Caco-2 (cell line): ENCODE data around the gene COLEC11. TPM values are rescaled to one million over a fixed set of nuclear protein-coding genes. Genes with fewer than 3 reads are reported as not detected.

Experiments used
- BruUV-seq: library from RNA; stranded (reverse); fragments of 400-500 nt; replicated peaks from 2 replicates; lab custom pipeline; 2021; lab: Mats Ljungman, UMichigan
- CTCF ChIA-PET: fragments of 300-600 bp; sonication (Branson Sonifier 250); formaldehyde crosslinking; loops from one replicate; lab custom pipeline; 2022; ENCODE audit warnings: antibody characterized with exemption; lab: Charles Lee
- POLR2A ChIA-PET: fragments of 300-600 bp; sonication (Branson Sonifier 250); formaldehyde crosslinking; loops from one replicate; lab custom pipeline; 2022; ENCODE audit warnings: antibody characterized with exemption; lab: Charles Lee
- DNase-seq, 2 experiments: peaks; one replicate each; pipeline versions ENCODE4 v3.0.0 to v3.0.0-alpha.2; 2020 to 2022
- H3K27me3 ChIP-seq: replicated peaks from 2 replicates; pipeline ENCODE4 v1.6.0; 2011; ENCODE audit warnings: low read length; ENCODE audit not compliant: control insufficient read depth, insufficient read depth
- H3K36me3 ChIP-seq: 2 replicates; pipeline ENCODE4 v1.5.1; 2011; ENCODE audit warnings: low read length; ENCODE audit not compliant: control insufficient read depth, insufficient read depth
- H3K4me1 ChIP-seq: fragments of 250-450 bp; sonication (Bioruptor Pico); 2 replicates; pipeline ENCODE4 v1.5.1; 2020; ENCODE audit warnings: mild to moderate bottlenecking
- H3K4me3 ChIP-seq: 2 replicates; pipeline ENCODE4 v1.5.1; 2011; ENCODE audit warnings: low read depth, mild to moderate bottlenecking, control low read depth, low read length
- H3K9me3 ChIP-seq: fragments of 250-450 bp; sonication (Bioruptor Pico); 2 replicates; pipeline ENCODE4 v1.5.1; 2020; ENCODE audit warnings: mild to moderate bottlenecking, moderate library complexity
- H3K27ac Mint-ChIP-seq: one replicate; pipeline ENCODE4 v1.8.0; 2022; ENCODE audit warnings: mixed read lengths; ENCODE audit not compliant: unreplicated experiment
- H3K27me3 Mint-ChIP-seq: one replicate; pipeline ENCODE4 v1.8.0; 2022; ENCODE audit warnings: mixed read lengths; ENCODE audit not compliant: insufficient read depth, unreplicated experiment
- H3K36me3 Mint-ChIP-seq: one replicate; pipeline ENCODE4 v1.8.0; 2022; ENCODE audit warnings: mild to moderate bottlenecking, mixed read lengths; ENCODE audit not compliant: insufficient read depth, unreplicated experiment
- H3K4me1 Mint-ChIP-seq: one replicate; pipeline ENCODE4 v1.8.0; 2022; ENCODE audit warnings: low read depth, mixed read lengths; ENCODE audit not compliant: unreplicated experiment
- H3K4me3 Mint-ChIP-seq: one replicate; pipeline ENCODE4 v1.8.0; 2022; ENCODE audit warnings: mild to moderate bottlenecking, moderate library complexity, mixed read lengths; ENCODE audit not compliant: unreplicated experiment
- H3K9me3 Mint-ChIP-seq: one replicate; pipeline ENCODE4 v1.8.0; 2022; ENCODE audit warnings: mixed read lengths; ENCODE audit not compliant: unreplicated experiment
- CTCF ChIP-seq, 2 experiments: fragments of 200-600 bp in 1 of 2; IDR thresholded peaks; 1 replicate in 1 of 2; 2 replicates in 1 of 2; pipeline versions ENCODE4 v1.5.1 to v1.8.0; 2011 to 2022; ENCODE audit warnings: antibody characterized with exemption in 1 of 2, control low read depth in 1 of 2, inconsistent platforms in 1 of 2, low read depth in 1 of 2, low read length in 1 of 2, mild to moderate bottlenecking in 1 of 2, moderate library complexity in 1 of 2; ENCODE audit not compliant: insufficient read depth in 1 of 2, severe bottlenecking in 1 of 2, unreplicated experiment in 1 of 2
- intact Hi-C: fragments of 100-400 bp; cut with micrococcal nuclease; formaldehyde crosslinking; loops from one replicate; pipeline ENCODE4 v1.10.0; 2022; ENCODE audit not compliant: unreplicated experiment
- total RNA-seq: library from RNA; stranded (reverse); gene quantifications from 2 replicates; pipeline ENCODE4 v1.2.3, GENCODE V29; 2022

The COLEC11 gene
- total RNA-seq, 1 experiment from 2014 or later, result not detected

DNA sequence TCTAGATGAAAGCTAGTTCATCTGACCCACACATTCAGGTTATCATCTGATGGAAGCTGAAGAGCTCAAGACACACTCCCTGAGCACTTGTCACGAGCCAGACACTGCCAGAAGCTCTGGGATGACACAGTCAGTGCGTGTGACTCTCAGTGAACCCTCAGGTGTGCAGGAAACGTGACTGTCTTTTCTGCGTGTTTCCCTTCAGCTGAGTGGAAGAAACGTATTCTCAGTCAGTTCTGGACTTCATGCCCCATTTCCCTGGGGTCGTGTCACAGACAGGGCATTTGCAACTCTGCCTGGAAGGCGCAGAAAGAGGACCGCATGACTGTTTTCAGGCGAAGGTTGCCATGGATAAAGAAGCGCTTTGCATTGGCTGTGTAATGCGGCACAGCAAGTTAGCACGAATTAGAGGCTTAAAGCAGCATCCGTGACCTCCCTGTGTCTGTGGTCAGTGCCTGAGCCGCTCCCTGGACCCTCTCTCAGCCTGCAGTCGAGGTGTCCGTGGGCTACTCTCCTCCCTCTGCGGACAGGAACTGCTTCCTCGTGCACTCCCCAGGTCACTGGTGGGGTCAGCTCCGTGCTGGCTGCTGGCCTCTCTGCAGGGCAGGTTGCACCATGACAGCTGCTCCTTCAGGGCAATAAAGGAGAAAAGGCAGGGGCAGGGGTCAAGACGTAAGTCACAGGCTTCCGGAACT is 59.8 kb downstream of the COLEC11 start:
- Mint-ChIP-seq H3K27ac (no peak overlapping the region), H3K4me3 (no peak overlapping the region), H3K9me3 (no peaks in the 10 kb centered on the region), H3K36me3 (no peaks in the 10 kb centered on the region), H3K27me3 (no peaks in the 10 kb centered on the region), H3K4me1 (no peaks in the 10 kb centered on the region)
- Histone ChIP-seq H3K9me3 (no peaks in the 10 kb centered on the region), H3K4me1 (peaks cover 7% of the 10 kb centered on the region; the same call in 1 of the 2 replicates), H3K4me3 (no peak overlapping the region), H3K36me3 (no peaks in the 10 kb centered on the region), H3K27me3 (no peaks in the 10 kb centered on the region)
- ChIA-PET CTCF (no interaction called here), POLR2A (no interaction called here)
- TF ChIP-seq CTCF (IDR thresholded peaks at IDR 0.05; ENCODE audit: insufficient read depth in 1 of 2, low read depth in 1 of 2, low read length in 1 of 2, severe bottlenecking in 1 of 2, unreplicated experiment in 1 of 2), result no peak
- no TSS peak for BruUV-seq
- intact Hi-C loops, result loop anchor here (5.0 kb wide), 1 partner anchor 187 kb away; no protein-coding TSS in a partner anchor
- no peak for DNase-seq

DNA sequence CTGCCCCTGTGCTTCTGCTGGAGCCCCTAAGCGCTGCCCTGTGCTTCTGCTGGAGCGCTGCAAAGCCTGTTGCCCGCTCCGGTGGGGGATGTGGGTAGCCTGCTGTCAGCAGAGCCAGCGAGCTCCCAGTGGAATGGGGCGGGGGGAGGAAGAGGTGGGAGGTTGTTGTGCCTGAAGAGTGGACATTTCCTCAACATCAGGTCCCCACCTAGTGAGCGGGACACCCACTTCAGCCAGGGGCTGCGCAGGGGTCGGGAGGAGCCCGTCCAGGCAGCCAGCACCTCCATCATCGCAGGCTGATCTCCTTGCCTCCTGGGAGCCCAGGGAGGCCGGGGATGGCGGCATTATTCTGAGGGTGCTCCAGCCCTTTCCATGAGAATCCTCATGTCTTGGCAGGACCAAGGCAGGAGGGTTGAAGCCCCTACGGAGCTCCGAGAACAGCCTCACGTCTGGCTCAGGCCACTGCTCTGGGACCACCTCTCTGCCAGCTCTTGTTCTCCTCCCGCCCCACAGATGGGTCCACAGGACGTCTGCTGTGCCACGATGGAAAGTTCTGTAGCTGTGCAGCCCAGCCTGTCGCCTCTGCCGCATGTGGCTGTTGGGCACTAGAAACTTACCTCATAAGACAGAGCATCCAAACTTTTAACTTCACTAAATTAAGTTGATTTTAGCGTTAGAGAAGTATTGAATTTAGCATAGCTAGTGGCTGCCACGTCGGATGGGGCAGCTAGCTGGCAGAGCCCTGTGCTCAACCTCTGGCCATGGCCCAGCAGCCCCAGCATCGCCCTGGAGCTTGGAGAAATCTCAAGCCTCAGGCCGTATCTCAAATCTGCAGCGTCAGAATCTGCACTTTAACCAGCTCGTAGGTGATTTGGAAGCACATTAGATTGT is 61.2 kb downstream of the COLEC11 start:
- DNase-seq, result no peak
- Mint-ChIP-seq H3K4me3 (no peak overlapping the region), H3K36me3 (no peaks in the 10 kb centered on the region), H3K4me1 (no peaks in the 10 kb centered on the region), H3K27me3 (no peaks in the 10 kb centered on the region), H3K9me3 (no peaks in the 10 kb centered on the region), H3K27ac (no peak overlapping the region)
- no peak overlapping the region for H3K4me3 ChIP-seq
- POLR2A ChIA-PET, result no interaction called here
- no peaks in the 10 kb centered on the region for H3K9me3 ChIP-seq
- 0 out of 2 replicates have a peak, but pooled peaks cover 3% of the 10 kb centered on the region for H3K4me1 ChIP-seq
- no peaks in the 10 kb centered on the region for H3K36me3 ChIP-seq
- CTCF ChIA-PET, result interaction anchor here (0.7 kb wide), 1 partner anchor 292 kb away, joined by 7 read pairs; no protein-coding TSS in a partner anchor
- no peak for TF ChIP-seq CTCF (IDR thresholded peaks at IDR 0.05; ENCODE audit: insufficient read depth in 1 of 2, low read depth in 1 of 2, low read length in 1 of 2, severe bottlenecking in 1 of 2, unreplicated experiment in 1 of 2)
- intact Hi-C loops, result no loop called here
- BruUV-seq, result no TSS peak
- no peaks in the 10 kb centered on the region for H3K27me3 ChIP-seq
